ENCODE results near the gene MICALL2.

MICALL2 gene

GRCh38 chr7:1394371-1394770 lies 64.9 kb downstream of the MICALL2 start:
- H4K20me1 ChIP-seq (ENCODE audit: low read depth, low read length) = no peaks in the 10 kb centered on the region
- no peak overlapping the region for H2AFZ ChIP-seq (ENCODE audit: low read depth, low read length, severe bottlenecking)
- H3K4me2 ChIP-seq (ENCODE audit: low read depth, low read length, poor library complexity, severe bottlenecking) = no peak overlapping the region
- H3K9ac ChIP-seq (ENCODE audit: low read length) = no peak overlapping the region
- no peaks in the 10 kb centered on the region; the same call in 1 of the 2 replicates for H3K9me3 ChIP-seq (ENCODE audit: insufficient read depth, low read length)
- H3K79me2 ChIP-seq (ENCODE audit: insufficient read depth, low read length) = no peaks in the 10 kb centered on the region
- H3K9me2 ChIP-seq (replicated peaks; ENCODE audit: insufficient read depth, low read length) = no peaks in the 10 kb centered on the region
- no peaks in the 10 kb centered on the region for H3K36me3 ChIP-seq (ENCODE audit: low read length)
- no peak for TF ChIP-seq EZH2phosphoT487 (conservative IDR thresholded peaks at IDR 0.05; ENCODE audit: low read length)
- no peak for TF ChIP-seq CTCF (IDR thresholded peaks at IDR 0.05; ENCODE audit: insufficient read depth, low read length, poor library complexity, severe bottlenecking)
- H3K4me3 ChIP-seq (ENCODE audit: insufficient read depth, low read length, poor library complexity, severe bottlenecking) = no peak overlapping the region
- H3F3A ChIP-seq (ENCODE audit: insufficient read depth) = no peaks in the 10 kb centered on the region
- no peak overlapping the region for H3K27ac ChIP-seq (ENCODE audit: low read depth, low read length)
- H3K27me3 ChIP-seq (ENCODE audit: low read length) = peaks cover 3% of the 10 kb centered on the region; the same call in 1 of the 2 replicates

GRCh38 chr7:1393421-1393820 lies 65.8 kb downstream of the MICALL2 start:
- no peak overlapping the region for H3K9ac ChIP-seq (ENCODE audit: low read length)
- no peaks in the 10 kb centered on the region; the same call in 1 of the 2 replicates for H3K9me3 ChIP-seq (ENCODE audit: insufficient read depth, low read length)
- H3K27ac ChIP-seq (ENCODE audit: low read depth, low read length) = no peak overlapping the region
- no peaks in the 10 kb centered on the region for H3K9me2 ChIP-seq (replicated peaks; ENCODE audit: insufficient read depth, low read length)
- no peak for TF ChIP-seq EZH2phosphoT487 (conservative IDR thresholded peaks at IDR 0.05; ENCODE audit: low read length)
- no peak for TF ChIP-seq CTCF (IDR thresholded peaks at IDR 0.05; ENCODE audit: insufficient read depth, low read length, poor library complexity, severe bottlenecking)
- H2AFZ ChIP-seq (ENCODE audit: low read depth, low read length, severe bottlenecking) = no peak overlapping the region
- H3K36me3 ChIP-seq (ENCODE audit: low read length) = no peaks in the 10 kb centered on the region
- no peaks in the 10 kb centered on the region for H3K79me2 ChIP-seq (ENCODE audit: insufficient read depth, low read length)
- H4K20me1 ChIP-seq (ENCODE audit: low read depth, low read length) = no peaks in the 10 kb centered on the region
- no peak overlapping the region for H3K4me3 ChIP-seq (ENCODE audit: insufficient read depth, low read length, poor library complexity, severe bottlenecking)
- peaks cover 3% of the 10 kb centered on the region; the same call in 1 of the 2 replicates for H3K27me3 ChIP-seq (ENCODE audit: low read length)
- no peak overlapping the region for H3K4me2 ChIP-seq (ENCODE audit: low read depth, low read length, poor library complexity, severe bottlenecking)
- no peaks in the 10 kb centered on the region for H3F3A ChIP-seq (ENCODE audit: insufficient read depth)

GRCh38 chr7:1392556-1392955 lies 66.7 kb downstream of the MICALL2 start:
- TF ChIP-seq EZH2phosphoT487 (conservative IDR thresholded peaks at IDR 0.05; ENCODE audit: low read length) = no peak
- TF ChIP-seq CTCF (IDR thresholded peaks at IDR 0.05; ENCODE audit: insufficient read depth, low read length, poor library complexity, severe bottlenecking) = no peak
- H3K9ac ChIP-seq (ENCODE audit: low read length) = no peak overlapping the region
- H3K79me2 ChIP-seq (ENCODE audit: insufficient read depth, low read length) = no peaks in the 10 kb centered on the region
- H2AFZ ChIP-seq (ENCODE audit: low read depth, low read length, severe bottlenecking) = no peak overlapping the region
- no peak overlapping the region for H3K4me3 ChIP-seq (ENCODE audit: insufficient read depth, low read length, poor library complexity, severe bottlenecking)
- no peak overlapping the region for H3K4me2 ChIP-seq (ENCODE audit: low read depth, low read length, poor library complexity, severe bottlenecking)
- no peaks in the 10 kb centered on the region for H3F3A ChIP-seq (ENCODE audit: insufficient read depth)
- H4K20me1 ChIP-seq (ENCODE audit: low read depth, low read length) = no peaks in the 10 kb centered on the region
- no peaks in the 10 kb centered on the region for H3K9me2 ChIP-seq (replicated peaks; ENCODE audit: insufficient read depth, low read length)
- H3K36me3 ChIP-seq (ENCODE audit: low read length) = no peaks in the 10 kb centered on the region
- H3K27ac ChIP-seq (ENCODE audit: low read depth, low read length) = no peak overlapping the region
- H3K27me3 ChIP-seq (ENCODE audit: low read length) = peaks cover 3% of the 10 kb centered on the region; the same call in 1 of the 2 replicates
- no peaks in the 10 kb centered on the region; the same call in 1 of the 2 replicates for H3K9me3 ChIP-seq (ENCODE audit: insufficient read depth, low read length)
